NCI-H2107 (cell line): ENCODE measurements around the gene USP11.

Experiments used
- DNase-seq: peaks from one replicate; lab custom pipeline; 2025; lab: John Stamatoyannopoulos, UW

The USP11 gene

DNA sequence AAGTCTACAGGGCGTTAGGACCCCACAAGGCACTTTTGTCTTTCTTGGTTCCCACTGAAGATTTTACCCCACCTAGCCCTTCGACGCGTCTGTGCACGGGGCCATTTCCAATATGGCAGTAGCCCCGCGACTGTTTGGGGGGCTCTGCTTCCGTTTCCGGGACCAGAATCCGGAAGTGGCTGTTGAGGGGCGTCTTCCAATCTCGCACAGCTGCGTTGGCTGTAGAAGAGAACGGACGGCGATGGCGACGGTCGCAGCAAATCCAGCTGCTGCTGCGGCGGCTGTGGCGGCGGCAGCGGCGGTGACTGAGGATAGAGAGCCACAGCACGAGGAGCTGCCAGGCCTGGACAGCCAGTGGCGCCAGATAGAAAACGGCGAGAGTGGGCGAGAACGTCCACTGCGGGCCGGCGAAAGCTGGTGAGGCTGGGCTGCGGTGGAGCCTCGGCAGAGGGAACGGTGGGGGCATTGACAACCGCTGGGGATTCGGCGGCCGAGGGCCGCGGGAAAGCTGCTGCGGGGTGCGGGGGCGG is at the start of gene USP11:
TSS of gene USP11 (plus strand) at position 207 of the 530 bp plus-strand sequence. CDS start at position 242, 35 bp downstream.
- no peak for DNase-seq

DNA sequence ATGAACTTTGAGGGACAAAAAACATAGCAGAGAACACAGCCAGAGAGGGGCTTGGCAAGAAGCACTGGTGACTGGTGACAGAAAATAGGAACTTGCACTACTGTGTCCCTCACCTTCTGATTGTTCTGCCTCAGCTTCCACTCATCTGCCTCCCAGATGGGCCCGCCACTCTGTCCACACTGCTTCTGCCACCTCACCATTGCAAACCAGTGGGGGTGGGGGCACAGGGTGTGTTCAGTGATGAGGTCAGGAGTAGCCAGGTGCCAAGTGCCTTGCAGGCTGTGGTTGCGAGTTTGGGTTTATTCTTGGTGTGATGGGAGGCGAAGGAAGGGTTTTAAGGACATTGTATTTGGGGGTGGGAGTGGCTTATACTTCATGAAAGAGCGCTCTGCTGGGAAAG is 48.3 kb upstream of the USP11 start:
- no peak for DNase-seq

DNA sequence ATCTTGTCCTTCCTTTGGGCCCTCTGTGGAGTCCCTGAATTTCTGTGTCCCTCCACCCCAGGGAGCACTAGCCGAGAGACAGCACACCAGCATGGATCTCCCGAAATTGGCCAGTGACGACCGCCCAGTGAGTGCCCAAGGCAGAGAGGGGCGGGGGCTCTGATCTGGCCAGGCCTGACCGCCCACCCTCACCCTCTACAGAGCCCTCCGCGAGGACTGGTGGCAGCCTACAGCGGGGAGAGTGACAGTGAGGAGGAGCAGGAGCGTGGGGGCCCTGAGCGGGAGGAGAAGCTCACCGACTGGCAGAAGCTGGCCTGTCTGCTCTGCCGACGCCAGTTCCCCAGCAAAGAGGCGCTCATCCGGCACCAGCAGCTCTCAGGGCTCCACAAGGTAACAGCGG is 47.6 kb upstream of the USP11 start:
- DNase-seq, result no peak

DNA sequence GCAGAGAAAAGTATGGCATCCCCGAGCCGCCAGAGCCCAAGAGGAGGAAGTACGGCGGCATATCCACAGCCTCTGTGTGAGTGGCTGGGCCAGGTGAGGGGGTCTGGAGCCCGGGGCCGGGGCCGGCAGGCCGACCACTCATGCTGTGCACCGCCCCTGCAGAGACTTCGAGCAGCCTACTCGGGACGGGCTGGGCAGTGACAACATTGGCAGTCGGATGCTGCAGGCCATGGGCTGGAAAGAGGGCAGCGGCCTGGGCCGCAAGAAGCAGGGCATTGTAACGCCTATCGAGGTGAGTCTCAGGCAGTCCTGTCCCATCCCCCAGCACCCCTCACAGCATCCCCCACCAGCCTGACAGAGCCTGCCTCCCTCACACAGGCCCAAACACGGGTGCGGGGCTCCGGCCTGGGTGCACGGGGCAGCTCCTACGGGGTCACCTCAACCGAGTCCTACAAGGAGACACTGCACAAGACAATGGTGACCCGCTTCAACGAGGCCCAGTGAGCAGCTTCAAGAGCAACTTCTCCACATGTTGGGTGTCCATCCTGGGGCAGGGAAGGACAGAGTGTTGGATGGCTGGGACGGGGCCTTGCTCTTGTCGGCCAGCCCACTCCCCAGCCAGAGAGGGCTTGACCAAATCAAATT is 46.6 kb upstream of the USP11 start:
- DNase-seq, result no peak

DNA sequence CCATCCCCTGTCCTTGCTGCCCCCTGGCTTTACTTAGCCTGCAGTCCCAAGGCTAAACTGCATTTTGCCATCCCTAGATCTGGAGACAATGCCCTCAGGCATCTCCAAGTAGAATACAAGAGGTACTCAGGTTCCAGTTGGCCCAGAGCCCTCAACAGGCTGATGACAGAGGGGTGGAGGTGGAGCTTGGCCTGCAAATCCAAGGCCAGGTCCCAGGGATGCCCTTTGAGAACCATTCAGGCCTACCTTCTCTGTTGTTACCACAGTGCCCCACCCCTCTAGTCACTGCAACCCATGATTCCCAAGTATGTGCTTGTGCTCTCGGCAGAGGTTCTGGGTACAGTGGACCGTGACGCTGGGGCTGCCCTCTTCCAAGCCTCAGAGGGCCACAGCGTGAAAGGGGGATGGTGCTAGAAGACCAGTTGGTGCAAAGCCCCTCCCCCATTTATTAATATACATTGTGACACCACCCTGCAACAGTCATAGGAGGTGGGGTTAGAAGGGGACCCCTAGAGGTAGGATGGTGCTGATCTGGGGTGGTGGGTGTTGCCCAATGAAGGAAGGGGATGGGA is 45.6 kb upstream of the USP11 start:
- DNase-seq, result no peak

DNA sequence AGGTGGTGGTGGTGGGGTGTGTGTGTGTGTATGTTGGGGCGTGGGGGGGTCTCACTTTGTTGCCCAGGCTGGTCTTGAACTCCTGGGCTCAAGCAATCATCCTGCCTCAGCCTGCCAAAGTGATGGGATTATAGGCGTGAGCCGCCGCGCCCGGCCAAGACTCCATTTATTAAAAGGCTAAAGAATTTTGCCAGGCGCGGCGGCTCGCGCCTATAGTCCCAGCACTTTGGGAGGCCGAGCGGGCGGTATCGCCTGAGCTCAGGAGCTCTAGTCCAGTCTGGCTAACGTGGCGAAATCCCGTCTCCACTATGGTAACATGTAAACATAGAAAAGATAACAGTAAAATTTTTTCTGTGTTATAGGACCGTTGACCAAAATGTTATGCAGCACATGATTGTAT is 42.9 kb upstream of the USP11 start:
- no peak for DNase-seq

DNA sequence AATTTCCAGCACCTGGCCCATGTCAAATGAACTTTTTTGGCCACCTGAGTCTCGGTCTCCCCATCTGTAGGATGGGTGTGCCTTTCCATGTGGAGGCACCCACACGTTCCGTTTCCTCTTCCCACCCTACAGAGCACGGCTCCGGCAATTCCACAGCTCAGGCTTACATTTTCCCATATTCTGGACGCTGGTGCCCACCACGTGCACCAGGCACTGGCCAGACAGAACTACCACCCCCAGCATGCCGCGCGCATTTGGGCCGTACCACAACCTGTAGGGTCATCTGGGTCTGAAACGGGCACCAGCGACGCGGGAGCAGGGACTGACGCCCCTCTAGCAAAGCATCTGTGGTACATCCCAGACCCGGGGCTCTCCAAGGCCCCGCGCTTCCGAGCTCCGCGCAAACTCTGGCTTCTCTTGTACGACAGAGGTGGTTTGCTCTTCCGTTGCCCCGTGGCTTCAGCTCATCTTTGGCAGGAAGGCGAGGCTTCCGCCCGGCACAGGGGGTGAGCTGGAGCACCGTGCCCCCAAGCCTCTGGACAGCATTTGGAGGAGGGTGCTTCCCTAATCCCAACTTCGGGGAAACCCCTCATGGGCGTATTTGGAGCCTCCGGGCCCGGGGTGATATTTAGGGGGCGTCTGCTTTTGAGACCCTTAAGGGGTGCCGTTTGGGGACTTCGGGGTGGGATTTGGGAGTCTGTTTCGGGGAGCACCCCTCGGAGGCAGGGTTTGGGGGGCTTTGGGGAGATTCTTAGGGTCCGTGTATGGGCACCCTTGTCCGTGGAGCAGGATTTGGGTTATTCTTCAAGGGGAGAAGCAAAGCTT is 42.2 kb upstream of the USP11 start:
- peak; percentile 88 for DNase-seq

DNA sequence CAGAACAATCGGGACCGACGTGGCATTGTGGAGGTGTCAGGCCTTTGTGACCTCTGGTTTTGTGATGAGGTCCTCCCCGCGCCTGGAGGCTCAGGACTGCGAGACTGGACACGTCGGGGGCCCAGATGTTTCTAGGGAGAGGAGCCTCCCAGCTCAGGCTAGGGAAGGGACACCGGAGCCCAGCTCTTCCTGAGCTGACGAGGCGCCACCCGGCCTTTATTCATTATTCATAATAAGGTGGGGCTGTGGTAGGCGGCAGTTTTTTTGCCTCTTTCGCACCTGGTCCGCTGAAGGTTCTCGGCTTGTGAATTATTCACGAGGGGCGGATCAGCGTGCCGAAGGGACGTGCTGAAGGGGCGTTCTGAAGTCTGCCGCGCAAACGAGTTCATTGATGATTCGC is 41.5 kb upstream of the USP11 start:
- no peak for DNase-seq

DNA sequence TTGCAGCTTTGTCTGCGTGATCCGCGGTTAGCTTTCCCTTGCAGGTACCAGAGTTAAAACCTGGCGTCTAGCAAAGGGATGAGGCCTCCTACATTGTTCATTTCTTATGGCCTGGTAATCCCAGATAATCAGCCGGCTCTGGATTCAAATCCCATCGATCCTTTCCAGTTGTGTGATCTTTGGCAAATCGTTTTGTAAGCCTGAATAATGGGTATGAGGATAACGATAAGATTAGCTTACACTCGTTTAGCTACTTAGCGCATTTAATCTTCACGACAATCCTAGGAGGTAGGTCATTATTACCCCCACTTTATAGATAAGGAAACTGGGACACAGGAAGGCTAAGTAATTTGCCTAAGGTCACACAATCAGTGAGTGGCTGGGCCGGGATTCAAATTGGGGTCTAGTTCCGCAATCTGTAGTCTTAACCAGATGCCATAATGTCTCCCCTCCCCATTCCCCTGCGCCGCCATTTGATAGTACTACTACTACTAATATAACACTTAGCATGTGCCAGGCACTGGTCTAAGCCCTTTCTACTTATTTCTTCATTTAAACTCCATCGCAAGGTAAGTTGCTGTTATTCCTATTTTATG is 40.9 kb upstream of the USP11 start:
- no peak for DNase-seq

DNA sequence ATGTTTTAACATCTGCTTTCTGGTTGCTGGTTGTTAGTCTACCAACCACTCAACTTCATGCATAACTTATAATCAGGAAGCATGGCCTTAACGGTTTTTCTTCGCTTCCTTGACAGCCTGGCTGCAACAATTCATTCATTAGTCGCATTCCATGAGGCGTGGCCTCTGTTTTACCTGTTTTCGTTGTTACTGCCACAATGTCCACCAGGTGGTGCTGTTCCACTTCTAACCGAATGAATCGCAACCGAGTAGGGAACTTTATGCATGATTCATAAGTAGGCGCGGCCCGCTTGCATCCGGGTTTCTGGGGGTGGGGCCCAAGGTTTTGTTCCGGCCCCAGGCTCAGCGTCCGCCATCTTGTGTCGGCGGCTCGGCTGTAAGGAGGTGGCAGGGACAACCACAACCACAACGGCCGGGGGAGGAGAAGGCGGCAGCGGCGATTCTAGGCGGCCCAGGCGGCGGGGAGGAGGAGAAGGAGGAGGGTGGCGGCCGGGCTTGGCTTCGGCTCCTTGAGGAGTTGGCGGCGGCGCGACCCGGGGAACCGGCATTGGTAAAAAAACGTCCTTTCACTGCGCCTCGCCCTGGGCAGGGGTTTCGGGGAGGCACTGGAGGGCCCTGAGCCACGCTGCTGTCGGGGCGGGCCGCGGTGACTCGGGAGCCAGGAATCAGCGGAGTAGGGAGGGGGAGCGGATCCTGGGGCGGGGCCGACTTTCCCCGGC is 39.2 kb upstream of the USP11 start, which contains the start of gene UBA1:
TSS of gene UBA1 (plus strand) at position 355 of the 719 bp plus-strand sequence. CDS start 4,974 bp downstream, outside the sequence.
- peak; percentile 98 for DNase-seq

DNA sequence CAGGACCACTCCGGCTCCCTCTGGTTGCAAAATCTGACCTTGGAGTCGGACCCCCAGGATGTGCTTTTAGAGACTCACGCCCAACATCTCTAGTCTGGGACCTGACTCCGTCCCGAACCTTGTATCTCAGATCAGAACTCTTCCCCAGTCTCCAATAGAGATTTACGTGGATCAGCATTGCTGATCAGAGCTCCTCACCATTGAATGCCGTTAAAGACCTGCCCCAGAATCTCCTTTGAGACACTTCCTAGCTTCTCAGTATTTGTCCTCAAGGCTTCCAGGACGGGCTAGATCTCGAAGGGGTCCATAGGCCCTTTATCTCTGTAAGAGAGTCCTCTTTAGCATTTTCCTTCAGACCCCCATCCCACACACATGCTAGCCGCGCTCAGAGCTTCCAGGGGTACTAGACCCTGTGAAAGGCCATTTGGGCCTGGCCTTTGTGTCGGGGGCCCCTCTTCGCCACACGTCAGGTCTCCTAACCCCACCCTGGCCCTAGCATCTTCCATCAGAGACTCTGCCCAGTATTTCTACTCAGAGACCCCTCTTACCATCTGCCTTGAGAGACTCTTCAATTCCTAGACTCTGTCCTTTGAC is 38.5 kb upstream of the USP11 start:
- DNase-seq, result no peak

DNA sequence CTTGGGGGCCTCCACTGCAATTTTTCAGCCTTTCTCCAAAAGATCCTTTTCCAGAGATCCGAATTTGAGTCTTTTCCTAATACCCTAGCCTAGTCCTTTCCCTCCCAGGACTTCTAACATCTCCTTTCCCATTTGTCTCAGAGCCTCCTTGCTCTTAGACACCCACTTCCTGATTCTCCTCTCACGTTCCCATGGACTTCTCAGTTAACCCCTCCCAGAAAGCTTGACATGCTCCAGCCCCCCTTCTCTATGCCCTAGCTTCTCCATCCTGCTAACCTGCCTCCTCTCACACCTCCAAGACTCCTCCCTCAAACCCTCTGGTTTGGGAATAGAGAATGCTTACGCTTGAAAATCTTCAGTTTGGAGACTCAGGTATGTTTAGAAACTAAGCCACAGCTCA is 36.7 kb upstream of the USP11 start:
- no peak for DNase-seq

DNA sequence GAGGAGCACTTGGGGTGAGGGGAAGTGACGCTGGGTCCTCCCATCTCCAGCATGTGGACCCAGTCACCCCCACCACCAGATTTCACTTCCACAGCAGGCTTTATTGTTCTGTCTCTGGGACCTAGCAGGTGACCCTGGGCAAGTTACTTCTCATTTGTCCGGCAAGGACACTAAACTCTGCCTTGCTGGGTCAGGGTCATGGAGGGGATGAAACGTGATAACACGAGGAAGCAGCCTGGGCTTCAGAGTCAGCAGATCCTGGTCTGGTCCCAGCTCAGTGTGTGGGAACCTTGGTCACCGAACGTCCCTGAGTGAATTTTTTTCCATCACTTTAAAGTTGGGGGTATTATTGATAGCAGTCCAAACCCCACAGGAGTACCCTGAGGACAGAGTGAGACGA is 35.3 kb upstream of the USP11 start:
- no peak for DNase-seq

DNA sequence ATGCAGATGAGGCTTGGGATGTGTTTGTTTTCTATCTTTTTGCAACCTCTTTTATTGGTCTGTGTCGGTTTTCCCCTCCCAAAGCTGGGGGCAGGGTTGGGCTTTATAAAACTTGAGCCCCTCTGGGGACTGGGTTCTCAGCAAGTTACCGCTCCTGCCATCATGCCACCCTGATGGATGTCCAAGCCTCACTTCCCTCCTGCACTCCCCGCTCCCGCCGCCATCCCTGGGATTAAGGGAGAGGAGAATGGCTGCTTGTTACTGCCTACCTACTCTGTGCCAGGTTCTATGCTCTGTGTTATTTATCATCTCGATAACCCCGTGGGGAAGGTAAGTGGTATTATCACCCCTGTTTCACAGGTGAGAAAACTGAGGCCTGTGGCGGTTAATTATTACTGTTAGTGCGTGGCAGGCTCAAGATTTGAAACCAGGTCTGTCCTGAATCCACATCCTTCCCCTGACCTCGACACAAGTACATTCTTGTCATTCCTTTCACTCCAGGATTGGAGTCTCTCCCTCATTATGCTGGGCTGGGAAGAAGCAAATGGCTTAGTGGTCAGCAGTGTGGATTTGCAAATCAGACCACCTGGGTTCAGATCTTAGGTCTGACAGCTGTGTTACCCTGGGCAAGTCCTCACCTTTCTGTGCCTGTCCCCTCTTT is 34.7 kb upstream of the USP11 start:
- DNase-seq, result no peak

DNA sequence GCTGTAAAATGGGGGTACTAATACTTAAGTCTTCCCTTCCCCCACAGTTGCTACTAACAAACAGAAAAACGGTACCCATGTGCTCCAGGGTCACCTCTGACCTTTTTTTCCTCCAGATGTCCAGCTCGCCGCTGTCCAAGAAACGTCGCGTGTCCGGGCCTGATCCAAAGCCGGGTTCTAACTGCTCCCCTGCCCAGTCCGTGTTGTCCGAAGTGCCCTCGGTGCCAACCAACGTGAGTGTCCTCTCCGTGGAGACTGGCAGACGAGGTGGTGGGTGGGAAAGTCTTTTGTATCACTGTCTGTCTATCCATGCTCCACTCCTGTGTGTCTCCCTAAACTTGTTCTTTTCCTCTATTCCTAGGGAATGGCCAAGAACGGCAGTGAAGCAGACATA is 34.1 kb upstream of the USP11 start:
- DNase-seq, result no peak

DNA sequence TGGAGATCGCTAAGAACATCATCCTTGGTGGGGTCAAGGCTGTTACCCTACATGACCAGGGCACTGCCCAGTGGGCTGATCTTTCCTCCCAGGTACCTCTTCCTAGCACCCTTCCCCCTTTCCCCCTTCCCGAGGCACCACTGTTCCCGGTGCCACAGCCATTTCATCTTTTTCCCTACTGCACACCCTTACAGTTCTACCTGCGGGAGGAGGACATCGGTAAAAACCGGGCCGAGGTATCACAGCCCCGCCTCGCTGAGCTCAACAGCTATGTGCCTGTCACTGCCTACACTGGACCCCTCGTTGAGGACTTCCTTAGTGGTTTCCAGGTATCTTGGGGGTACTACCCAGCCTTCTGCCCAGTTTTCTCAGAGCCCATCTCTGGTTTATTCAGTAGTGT is 33.5 kb upstream of the USP11 start:
- DNase-seq, result no peak

DNA sequence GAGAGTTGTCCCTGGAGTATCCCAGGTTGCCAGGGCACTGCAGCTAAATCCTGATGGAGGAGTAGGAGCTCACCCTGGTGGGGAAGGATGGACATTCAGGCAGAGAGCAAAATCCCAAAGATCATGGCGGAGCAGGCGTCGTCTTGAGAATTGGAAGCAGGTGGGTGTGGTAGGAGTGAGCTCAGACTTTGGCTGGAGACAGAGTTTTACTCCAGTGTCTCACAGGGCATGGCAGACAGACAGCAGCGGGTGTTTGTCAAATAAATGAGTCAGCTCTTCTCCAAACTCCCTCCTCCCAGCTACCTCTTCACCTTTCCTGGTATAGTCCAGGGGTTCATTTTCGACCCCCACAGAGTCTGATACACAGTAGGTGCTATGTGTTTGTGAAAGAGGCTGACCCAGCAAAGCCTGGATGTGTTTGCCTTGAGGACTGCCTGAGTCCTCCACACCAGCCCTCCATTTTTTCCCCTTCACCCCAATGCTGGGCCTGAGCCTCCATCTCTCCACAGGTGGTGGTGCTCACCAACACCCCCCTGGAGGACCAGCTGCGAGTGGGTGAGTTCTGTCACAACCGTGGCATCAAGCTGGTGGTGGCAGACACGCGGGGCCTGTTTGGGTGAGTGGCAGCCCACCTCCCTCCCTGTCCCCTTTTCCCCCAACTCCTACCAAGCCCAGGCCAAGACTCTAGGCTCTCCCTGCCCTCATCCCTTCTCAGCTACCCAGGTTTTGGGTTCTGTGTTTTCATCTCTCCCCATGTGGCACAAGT is 32.2 kb upstream of the USP11 start:
- DNase-seq, result no peak

DNA sequence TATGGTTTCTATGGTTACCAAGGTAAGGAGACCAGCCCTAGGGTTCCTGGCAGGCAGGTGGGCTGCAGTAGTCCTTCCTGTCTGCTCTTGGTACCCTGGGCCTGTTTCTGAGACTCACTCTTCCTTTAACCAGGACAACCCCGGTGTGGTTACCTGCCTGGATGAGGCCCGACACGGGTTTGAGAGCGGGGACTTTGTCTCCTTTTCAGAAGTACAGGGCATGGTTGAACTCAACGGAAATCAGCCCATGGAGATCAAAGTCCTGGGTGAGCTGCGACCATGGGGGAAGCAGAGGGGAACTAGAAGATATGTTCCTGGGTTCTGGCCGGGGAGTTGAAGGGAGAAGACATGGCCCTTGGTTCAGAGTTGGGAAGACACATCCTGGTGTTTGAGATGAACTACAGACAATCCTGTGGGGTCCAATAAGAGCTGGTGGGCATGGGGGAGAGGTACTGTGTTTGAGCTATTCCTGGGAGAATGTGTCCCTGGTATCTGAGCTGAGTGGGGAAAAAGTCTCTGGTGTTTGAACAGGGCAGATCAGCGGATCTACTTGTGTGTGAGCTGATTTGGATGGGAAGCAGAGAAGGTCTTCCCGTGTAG is 31.4 kb upstream of the USP11 start:
- DNase-seq, result no peak

DNA sequence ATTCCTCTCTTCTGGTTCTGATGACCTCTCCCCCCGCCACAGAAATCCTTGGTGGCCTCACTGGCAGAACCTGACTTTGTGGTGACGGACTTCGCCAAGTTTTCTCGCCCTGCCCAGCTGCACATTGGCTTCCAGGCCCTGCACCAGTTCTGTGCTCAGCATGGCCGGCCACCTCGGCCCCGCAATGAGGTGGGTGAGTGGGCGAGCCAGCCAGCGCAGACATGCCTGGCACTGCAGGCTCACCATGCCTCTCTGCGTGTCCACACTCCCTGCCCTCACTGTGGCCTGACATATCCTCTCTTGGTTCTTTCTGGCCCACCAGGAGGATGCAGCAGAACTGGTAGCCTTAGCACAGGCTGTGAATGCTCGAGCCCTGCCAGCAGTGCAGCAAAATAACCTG is 30.5 kb upstream of the USP11 start:
- DNase-seq, result no peak

DNA sequence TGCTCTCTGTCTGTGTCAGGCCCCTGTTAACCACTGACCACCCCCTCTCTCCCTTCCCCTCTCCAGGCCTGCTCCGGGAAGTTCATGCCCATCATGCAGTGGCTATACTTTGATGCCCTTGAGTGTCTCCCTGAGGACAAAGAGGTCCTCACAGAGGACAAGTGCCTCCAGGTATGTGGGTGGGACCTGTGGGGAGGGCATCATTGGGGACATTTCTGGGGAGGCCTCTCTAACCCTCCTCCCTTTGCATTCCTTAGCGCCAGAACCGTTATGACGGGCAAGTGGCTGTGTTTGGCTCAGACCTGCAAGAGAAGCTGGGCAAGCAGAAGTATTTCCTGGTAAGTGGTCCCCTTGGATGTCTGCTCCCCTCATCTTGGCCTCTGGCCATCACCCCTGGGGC is 29.9 kb upstream of the USP11 start:
- DNase-seq, result no peak
